Measurements from ENCODE around the gene BCL3. TPM values are rescaled to one million over a fixed set of nuclear protein-coding genes. Genes with fewer than 3 reads are reported as not detected.
A peak's percentile ranks its signal among the peaks of the same experiment; 100 is the strongest.

Gene BCL3
- total RNA-seq, 4 donors from 2014 or later = 7.2 to 15.7 (median 8.5) TPM

DNA sequence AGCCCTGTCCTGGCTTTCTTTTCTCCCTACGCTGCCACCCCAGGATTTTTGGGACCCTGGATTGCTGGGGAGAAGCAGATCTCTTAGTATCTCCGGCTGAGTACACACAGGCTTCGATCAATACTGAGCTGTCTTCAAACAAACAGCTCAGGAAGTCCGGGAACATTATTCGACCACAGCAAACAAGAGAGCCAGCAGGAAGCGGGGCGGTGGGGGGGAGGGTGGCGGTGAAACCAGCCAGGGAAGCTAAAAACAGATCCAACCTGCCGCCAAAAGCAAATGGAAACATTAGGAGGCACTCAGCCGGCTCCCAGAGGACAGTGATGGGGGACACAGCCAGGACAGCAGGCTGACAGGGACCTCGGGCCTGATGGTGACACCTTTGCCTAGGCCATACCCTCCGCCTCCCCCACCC lies 48.2 kb downstream of the BCL3 start:
- DNase-seq = peak; percentile 38 to 70

DNA sequence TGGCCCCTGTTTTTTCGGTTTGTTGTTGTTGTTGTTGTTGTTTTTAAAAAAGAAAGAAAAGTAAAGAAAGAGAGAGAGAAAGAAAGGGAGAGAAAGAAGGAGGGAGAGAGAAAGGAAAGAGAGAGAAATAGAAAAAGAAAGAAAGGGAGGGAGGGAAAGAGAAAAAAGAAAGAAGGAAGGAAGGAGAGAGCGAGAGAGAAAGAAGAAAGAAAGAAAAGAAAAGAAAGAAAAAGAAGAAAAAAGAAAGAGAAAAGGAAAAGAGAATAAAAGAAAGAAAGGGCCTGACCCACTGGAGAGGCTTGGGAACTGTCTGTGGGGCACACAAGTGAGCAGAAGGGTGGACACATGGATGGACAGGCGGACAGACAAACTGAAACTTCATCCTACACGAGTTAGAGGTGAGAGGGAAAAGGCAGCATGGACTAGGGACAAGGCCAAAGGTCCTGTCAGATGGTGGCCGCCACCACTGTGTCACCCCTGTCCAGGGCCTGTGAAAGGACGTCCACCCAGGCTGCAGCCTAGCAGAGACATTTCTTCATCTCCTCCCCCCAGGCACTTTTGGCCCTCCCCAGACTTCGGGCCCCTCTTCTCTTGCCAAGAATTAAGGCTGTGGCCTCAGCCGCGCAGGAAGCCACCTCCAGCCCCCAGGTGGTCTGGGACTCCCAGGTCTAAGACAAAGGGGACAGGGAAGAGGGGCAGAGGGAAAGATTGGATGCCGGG lies 51.3 kb downstream of the BCL3 start:
- in situ Hi-C loops (cut with MboI; ENCODE audit: low sequenced_read_pairs in 4 of 4) = loop anchor here in 2 of 4 donors (5.0 kb wide), 1 partner anchor 43 kb away; no protein-coding TSS in a partner anchor
- no peak for DNase-seq
- Histone ChIP-seq H3K4me1 (peaks cover 9 to 14% of the 10 kb centered on the region in 2 donors), H3K36me3 (no peaks in the 10 kb centered on the region), H3K27ac (no peak overlapping the region), H3K27me3 (no peaks in the 10 kb centered on the region), H3K4me3 (no peak overlapping the region), H3K9me3 (no peaks in the 10 kb centered on the region)
- ATAC-seq = no peak
- intact Hi-C loops (cut with DNase I; ENCODE audit: low total_unique reads) = loop anchor here (1.0 to 10.0 kb wide), 2 partner anchors 45 to 915 kb away; no protein-coding TSS in a partner anchor
- TF ChIP-seq, protein P1, sequence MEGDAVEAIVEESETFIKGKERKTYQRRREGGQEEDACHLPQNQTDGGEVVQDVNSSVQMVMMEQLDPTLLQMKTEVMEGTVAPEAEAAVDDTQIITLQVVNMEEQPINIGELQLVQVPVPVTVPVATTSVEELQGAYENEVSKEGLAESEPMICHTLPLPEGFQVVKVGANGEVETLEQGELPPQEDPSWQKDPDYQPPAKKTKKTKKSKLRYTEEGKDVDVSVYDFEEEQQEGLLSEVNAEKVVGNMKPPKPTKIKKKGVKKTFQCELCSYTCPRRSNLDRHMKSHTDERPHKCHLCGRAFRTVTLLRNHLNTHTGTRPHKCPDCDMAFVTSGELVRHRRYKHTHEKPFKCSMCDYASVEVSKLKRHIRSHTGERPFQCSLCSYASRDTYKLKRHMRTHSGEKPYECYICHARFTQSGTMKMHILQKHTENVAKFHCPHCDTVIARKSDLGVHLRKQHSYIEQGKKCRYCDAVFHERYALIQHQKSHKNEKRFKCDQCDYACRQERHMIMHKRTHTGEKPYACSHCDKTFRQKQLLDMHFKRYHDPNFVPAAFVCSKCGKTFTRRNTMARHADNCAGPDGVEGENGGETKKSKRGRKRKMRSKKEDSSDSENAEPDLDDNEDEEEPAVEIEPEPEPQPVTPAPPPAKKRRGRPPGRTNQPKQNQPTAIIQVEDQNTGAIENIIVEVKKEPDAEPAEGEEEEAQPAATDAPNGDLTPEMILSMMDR (IDR thresholded peaks at IDR 0.05 in 4 of 5, conservative IDR thresholded peaks at IDR 0.05 in 1 of 5) = no peak
- TF ChIP-seq POLR2A (IDR thresholded peaks at IDR 0.05) = no peak

More for the DNA sequence above, 48.2 kb downstream of the BCL3 start:
- H3K4me1 ChIP-seq = peaks cover 9 to 14% of the 10 kb centered on the region in 2 donors
- no peaks in the 10 kb centered on the region for H3K36me3 ChIP-seq
- ATAC-seq = peak; percentile 85 to 91
- H3K27me3 ChIP-seq = no peaks in the 10 kb centered on the region
- no peak for TF ChIP-seq POLR2A (IDR thresholded peaks at IDR 0.05)
- TF ChIP-seq, protein P1 (IDR thresholded peaks at IDR 0.05 in 4 of 5, conservative IDR thresholded peaks at IDR 0.05 in 1 of 5) = no peak
- H3K27ac ChIP-seq = peak overlapping the region; percentile 75 to 88 (median 79)
- in situ Hi-C loops (cut with MboI; ENCODE audit: low sequenced_read_pairs in 4 of 4) = loop anchor here in 2 of 4 donors (5.0 kb wide), 1 partner anchor 46 kb away; no protein-coding TSS in a partner anchor
- no peaks in the 10 kb centered on the region for H3K9me3 ChIP-seq
- H3K4me3 ChIP-seq = no peak overlapping the region
- intact Hi-C loops (cut with DNase I; ENCODE audit: low total_unique reads) = no loop called here

GRCh38 chr19:44800461-44800860 lies 52.0 kb downstream of the BCL3 start:
- intact Hi-C loops (cut with DNase I; ENCODE audit: low total_unique reads) (loop anchor here (1.0 to 10.0 kb wide), 2 partner anchors 44 to 914 kb away; no protein-coding TSS in a partner anchor), in situ Hi-C loops (cut with MboI; ENCODE audit: low sequenced_read_pairs in 4 of 4) (no loop called here)
- H3K27me3 ChIP-seq = no peaks in the 10 kb centered on the region
- no peaks in the 10 kb centered on the region for H3K9me3 ChIP-seq
- no peaks in the 10 kb centered on the region for H3K36me3 ChIP-seq
- no peak for TF ChIP-seq POLR2A (IDR thresholded peaks at IDR 0.05)
- TF ChIP-seq, protein P1 (IDR thresholded peaks at IDR 0.05 in 4 of 5, conservative IDR thresholded peaks at IDR 0.05 in 1 of 5) = peak; percentile 86 to 95 (median 89)
- peak; percentile 48 to 73 for DNase-seq
- no peak overlapping the region for H3K27ac ChIP-seq
- H3K4me1 ChIP-seq = peaks cover 9 to 14% of the 10 kb centered on the region in 2 donors
- H3K4me3 ChIP-seq = no peak overlapping the region
- peak; percentile 73 to 88 for ATAC-seq

- H3K9me3 ChIP-seq = no peaks in the 10 kb centered on the region
- no peak overlapping the region for H3K4me3 ChIP-seq
- in situ Hi-C loops (cut with MboI; ENCODE audit: low sequenced_read_pairs in 4 of 4) (no loop called here), intact Hi-C loops (cut with DNase I; ENCODE audit: low total_unique reads) (loop anchor here (10.0 kb wide), 1 partner anchor 911 kb away; no protein-coding TSS in a partner anchor)
- H3K36me3 ChIP-seq = no peaks in the 10 kb centered on the region
- ATAC-seq (peak in 1 of 2 donors; percentile 38), DNase-seq (no peak)
- TF ChIP-seq, protein P1 (IDR thresholded peaks at IDR 0.05 in 4 of 5, conservative IDR thresholded peaks at IDR 0.05 in 1 of 5) = no peak
- TF ChIP-seq POLR2A (IDR thresholded peaks at IDR 0.05) = no peak
- no peak overlapping the region for H3K27ac ChIP-seq
- H3K27me3 ChIP-seq = no peaks in the 10 kb centered on the region
- peaks cover 8 to 12% of the 10 kb centered on the region in 2 donors for H3K4me1 ChIP-seq
These were observed 55.2 kb downstream of the BCL3 start for GRCh38 chr19:44803442-44804428.
